BE2C (cell line): Measurements from ENCODE around the gene CWC27.
A peak's percentile ranks its signal among the peaks of the same experiment; 100 is the strongest.
"Not testable (repeated sequence)": the region's sequence is repeated elsewhere in the genome, so short reads cannot be mapped to it uniquely, and the experiment has no call there.

Source experiments
- DNase-seq: peaks from one replicate; pipeline ENCODE4 v3.0.0-alpha.2; 2020
- H3K27me3 ChIP-seq: fragments of 250-450 bp; sonication (Bioruptor Pico); 2 replicates; pipeline ENCODE4 v1.5.1; 2020; ENCODE audit warnings: mild to moderate bottlenecking
- H3K36me3 ChIP-seq: fragments of 250-450 bp; sonication (Bioruptor Pico); 2 replicates; pipeline ENCODE4 v1.5.1; 2020; ENCODE audit warnings: mild to moderate bottlenecking
- H3K4me1 ChIP-seq: fragments of 250-450 bp; sonication (Bioruptor Pico); 2 replicates; pipeline ENCODE4 v1.5.1; 2020
- H3K4me3 ChIP-seq: 2 replicates; pipeline ENCODE4 v1.5.1; 2011; ENCODE audit warnings: low read depth, low read length
- H3K9me3 ChIP-seq: fragments of 250-450 bp; sonication (Bioruptor Pico); 2 replicates; pipeline ENCODE4 v1.5.1; 2020
- TF ChIP-seq, protein P1 (sequence below): IDR thresholded peaks from 2 replicates; pipeline ENCODE4 v1.5.1; 2012; ENCODE audit warnings: mild to moderate bottlenecking, low read depth, low read length

CWC27 gene

DNA sequence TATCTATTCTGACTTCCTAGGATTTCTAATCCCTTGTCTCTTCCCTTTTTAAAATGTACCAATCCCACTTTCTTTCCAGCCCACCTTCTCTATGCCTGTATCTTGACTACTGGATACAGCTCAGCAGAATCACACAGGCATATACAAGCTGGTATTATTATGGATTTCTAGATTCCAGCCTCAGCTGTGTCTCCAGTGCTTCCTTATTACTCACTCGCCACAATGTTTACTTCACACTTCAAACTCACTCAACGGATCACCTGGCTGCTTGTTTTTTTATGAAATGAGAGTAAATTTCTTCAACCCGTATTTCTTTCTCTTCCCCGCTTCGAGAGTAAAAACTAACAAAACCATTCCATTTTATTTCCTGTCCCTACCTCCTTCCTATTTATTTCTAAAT lies 38.8 kb downstream of the CWC27 start:
- no peak for DNase-seq
- Histone ChIP-seq H3K9me3 (no peaks in the 10 kb centered on the region), H3K4me3 (no peak overlapping the region), H3K27me3 (no peaks in the 10 kb centered on the region), H3K36me3 (no peaks in the 10 kb centered on the region; the same call in 1 of the 2 replicates), H3K4me1 (no peaks in the 10 kb centered on the region)
- TF ChIP-seq, protein P1, sequence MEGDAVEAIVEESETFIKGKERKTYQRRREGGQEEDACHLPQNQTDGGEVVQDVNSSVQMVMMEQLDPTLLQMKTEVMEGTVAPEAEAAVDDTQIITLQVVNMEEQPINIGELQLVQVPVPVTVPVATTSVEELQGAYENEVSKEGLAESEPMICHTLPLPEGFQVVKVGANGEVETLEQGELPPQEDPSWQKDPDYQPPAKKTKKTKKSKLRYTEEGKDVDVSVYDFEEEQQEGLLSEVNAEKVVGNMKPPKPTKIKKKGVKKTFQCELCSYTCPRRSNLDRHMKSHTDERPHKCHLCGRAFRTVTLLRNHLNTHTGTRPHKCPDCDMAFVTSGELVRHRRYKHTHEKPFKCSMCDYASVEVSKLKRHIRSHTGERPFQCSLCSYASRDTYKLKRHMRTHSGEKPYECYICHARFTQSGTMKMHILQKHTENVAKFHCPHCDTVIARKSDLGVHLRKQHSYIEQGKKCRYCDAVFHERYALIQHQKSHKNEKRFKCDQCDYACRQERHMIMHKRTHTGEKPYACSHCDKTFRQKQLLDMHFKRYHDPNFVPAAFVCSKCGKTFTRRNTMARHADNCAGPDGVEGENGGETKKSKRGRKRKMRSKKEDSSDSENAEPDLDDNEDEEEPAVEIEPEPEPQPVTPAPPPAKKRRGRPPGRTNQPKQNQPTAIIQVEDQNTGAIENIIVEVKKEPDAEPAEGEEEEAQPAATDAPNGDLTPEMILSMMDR, result no peak

DNA sequence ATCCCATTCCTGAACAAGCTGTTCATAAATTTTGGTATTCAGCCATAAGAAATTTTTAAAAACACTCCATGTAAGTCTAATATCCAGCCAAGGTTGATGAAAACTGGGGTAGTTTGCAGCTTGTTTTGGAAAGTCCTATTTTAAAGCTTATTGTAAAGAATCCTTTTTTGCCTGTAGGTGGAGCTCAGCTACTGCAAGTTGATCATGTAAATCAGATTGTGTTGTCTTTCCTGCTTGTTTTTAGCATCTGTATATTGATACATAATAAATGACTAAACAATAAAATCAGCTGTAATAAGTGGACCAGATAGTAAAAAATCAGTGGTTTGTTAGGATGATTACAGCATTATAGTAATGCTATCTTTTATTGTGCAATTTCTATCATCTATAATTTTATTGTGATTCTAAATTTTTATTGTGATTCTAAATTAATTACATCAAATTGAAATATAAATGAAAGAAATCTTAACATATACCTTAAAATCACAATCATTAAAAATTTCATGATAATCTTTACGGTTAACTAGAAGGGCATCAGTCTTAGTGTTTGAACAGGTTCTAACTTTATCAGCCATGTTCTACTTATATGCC lies 42.4 kb downstream of the CWC27 start:
- no peaks in the 10 kb centered on the region for H3K4me1 ChIP-seq
- no peaks in the 10 kb centered on the region; the same call in 1 of the 2 replicates for H3K36me3 ChIP-seq
- H3K27me3 ChIP-seq, result no peaks in the 10 kb centered on the region
- no peaks in the 10 kb centered on the region for H3K9me3 ChIP-seq
- TF ChIP-seq, protein P1, result peak; percentile 81
- H3K4me3 ChIP-seq, result no peak overlapping the region
- DNase-seq, result peak; percentile 8

DNA sequence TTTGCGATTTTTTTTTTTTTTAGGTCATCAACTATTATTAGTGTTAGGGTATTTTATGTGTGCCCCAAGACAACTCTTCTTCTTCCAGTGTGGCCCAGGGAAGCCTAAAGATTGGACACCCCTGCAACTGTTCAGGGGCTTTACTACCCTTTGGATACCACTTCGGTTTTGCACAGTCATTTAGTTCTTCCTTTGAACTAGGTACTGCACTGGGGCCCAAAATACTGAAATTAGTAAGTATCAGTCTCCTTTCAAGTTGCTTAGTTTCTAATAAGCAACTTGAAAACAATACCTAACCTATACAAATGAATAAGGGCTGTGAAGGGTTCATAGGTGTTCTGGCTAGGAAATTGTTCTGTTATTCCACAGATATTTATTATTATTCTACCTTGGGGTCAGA lies 45.3 kb downstream of the CWC27 start:
- Histone ChIP-seq H3K36me3 (no peaks in the 10 kb centered on the region), H3K27me3 (no peaks in the 10 kb centered on the region), H3K4me1 (peaks cover 6% of the 10 kb centered on the region; the same call in 1 of the 2 replicates), H3K9me3 (no peaks in the 10 kb centered on the region), H3K4me3 (no peak overlapping the region)
- TF ChIP-seq, protein P1, result no peak
- DNase-seq, result no peak

DNA sequence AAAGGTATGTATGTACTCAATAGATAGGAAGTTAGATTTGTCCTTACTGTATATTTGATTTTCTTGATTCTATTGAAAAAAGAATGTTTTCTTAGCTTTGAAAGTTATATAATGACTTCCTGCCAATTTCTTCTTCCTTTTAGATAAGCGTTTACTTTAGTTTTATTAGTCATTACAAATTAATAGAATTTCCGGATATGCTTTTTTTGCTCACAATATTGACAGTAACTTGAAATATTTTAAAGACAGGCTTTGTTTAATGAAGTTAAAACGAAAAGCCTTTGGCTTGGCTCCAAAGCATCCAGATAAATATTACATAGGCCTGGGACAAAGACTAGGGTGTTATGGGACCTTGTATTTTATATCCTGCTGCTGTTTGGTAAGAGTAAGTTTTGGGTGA lies 49.5 kb downstream of the CWC27 start:
- Histone ChIP-seq H3K36me3 (no peaks in the 10 kb centered on the region), H3K9me3 (no peaks in the 10 kb centered on the region), H3K4me3 (no peak overlapping the region), H3K27me3 (no peaks in the 10 kb centered on the region), H3K4me1 (peaks cover 6% of the 10 kb centered on the region; the same call in 1 of the 2 replicates)
- TF ChIP-seq, protein P1, result no peak
- no peak for DNase-seq

DNA sequence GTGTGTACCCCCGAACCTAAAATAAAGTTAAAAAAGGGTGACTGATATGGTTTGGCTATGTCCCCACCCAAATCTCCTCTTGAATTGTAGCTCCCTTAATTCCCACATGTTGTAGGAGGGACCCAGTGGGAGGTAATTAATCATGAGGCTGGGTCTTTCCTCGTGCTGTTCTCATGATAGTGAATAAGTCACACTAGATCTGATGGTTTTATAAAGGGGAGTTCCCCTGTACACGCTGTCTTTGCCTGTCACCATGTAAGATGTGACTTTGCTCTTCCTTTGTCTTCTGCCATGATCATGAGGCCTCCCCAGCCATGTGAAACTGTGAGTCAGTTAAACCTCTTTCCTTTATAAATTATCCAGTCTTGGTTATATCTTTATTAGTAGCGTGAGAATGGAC lies 50.6 kb downstream of the CWC27 start:
- H3K4me3 ChIP-seq, H3K9me3 ChIP-seq, H3K27me3 ChIP-seq, H3K36me3 ChIP-seq, DNase-seq, H3K4me1 ChIP-seq: not testable (repeated sequence)

DNA sequence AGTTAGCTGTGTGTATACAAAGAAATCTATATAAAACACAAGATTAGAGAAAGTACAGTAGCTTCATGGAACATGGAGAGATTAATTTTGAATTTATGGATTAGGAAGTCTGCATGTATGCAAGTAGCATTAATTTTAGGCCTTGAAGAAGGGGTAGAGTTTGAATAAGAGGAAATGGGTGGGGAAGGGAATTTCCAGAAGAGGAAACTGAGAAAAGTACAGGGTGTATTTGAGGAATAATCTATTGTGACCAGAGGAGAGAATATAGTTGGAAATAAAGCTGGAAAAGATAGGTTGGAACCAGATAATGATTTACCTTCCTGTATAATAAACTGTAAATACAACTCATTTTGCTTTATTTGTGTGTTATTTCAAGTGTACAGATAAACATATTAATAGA lies 53.6 kb downstream of the CWC27 start:
- no peak for DNase-seq
- Histone ChIP-seq H3K9me3 (no peaks in the 10 kb centered on the region), H3K4me1 (peaks cover 6% of the 10 kb centered on the region; the same call in 1 of the 2 replicates), H3K36me3 (no peaks in the 10 kb centered on the region), H3K27me3 (no peaks in the 10 kb centered on the region), H3K4me3 (no peak overlapping the region)
- TF ChIP-seq, protein P1, result no peak

DNA sequence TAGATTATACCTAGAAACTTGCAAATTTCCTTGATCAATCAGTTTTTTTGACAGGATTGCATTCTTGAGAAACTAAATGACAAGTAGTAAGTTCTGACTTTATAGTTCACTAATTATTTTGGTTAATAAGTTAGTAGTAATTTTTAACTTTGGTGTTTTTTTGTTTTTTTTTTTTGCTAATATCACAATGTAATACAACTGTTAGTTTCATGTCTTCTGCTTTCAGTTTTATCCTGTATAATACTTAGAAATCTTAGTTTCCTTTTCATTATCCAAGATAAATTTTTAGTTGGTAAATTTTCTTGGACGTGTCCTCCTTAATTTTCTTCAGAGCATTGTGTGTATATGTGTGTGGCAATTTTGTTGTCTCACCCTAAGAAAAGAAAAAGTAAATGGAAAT lies 57.8 kb downstream of the CWC27 start:
- Histone ChIP-seq H3K36me3 (no peaks in the 10 kb centered on the region; the same call in 1 of the 2 replicates), H3K4me1 (no peaks in the 10 kb centered on the region), H3K4me3 (no peak overlapping the region), H3K9me3 (no peaks in the 10 kb centered on the region; the same call in 1 of the 2 replicates), H3K27me3 (no peaks in the 10 kb centered on the region)
- no peak for DNase-seq
- TF ChIP-seq, protein P1, result no peak
